OCI-M2 (cell line): Measurements from ENCODE around the gene FAP.

ENCODE experiments used
- DNase-seq: peaks from one replicate; lab custom pipeline; 2025; ENCODE audit not compliant: unreplicated experiment; lab: John Stamatoyannopoulos, UW

Gene FAP

GRCh38 chr2:162138310-162138709, 104.9 kb downstream of the FAP start:
- no peak for DNase-seq

GRCh38 chr2:162127422-162127821, 115.8 kb downstream of the FAP start:
- no peak for DNase-seq

GRCh38 chr2:162126527-162126926, 116.7 kb downstream of the FAP start:
- DNase-seq: no peak

GRCh38 chr2:162126111-162126519, 117.1 kb downstream of the FAP start:
- DNase-seq: no peak

GRCh38 chr2:162125138-162125537, 118.1 kb downstream of the FAP start:
- DNase-seq: no peak

- DNase-seq: peak; percentile 33
These were observed 119.2 kb downstream of the FAP start for GRCh38 chr2:162123806-162124758.
